Stimulated activated CD8-positive, alpha-beta memory T cell treated with anti-CD3 and anti-CD28 coated beads, Interleukin-15, amount 100 ng/mL, for 1 hour (primary cell): Measurements from ENCODE around the gene TPSD1.
"Not testable (repeated sequence)": the region's sequence is repeated elsewhere in the genome, so short reads cannot be mapped to it uniquely, and the experiment has no call there.

Source experiments
- DNase-seq: peaks from one replicate; pipeline ENCODE4 v3.0.0-alpha.2; 2020; ENCODE audit warnings: low read depth

Gene TPSD1

GRCh38 chr16:1255276-1256122 lies at the start of gene TPSD1:
TPSD1 (plus strand) TSS chr16:1256069; CDS start chr16:1256281, 212 bp downstream.
- DNase-seq, result not testable (repeated sequence)

- no peak for DNase-seq
These were observed 49.5 kb upstream of the TPSD1 start for GRCh38 chr16:1206326-1206725.

- no peak for DNase-seq
These were observed 49.1 kb upstream of the TPSD1 start for GRCh38 chr16:1206786-1207185.

- DNase-seq, result no peak
These were observed 47.5 kb upstream of the TPSD1 start for GRCh38 chr16:1208239-1208830.

GRCh38 chr16:1209081-1209480 lies 46.8 kb upstream of the TPSD1 start:
- DNase-seq, result no peak

GRCh38 chr16:1210461-1210860 lies 45.4 kb upstream of the TPSD1 start:
- no peak for DNase-seq

GRCh38 chr16:1211451-1212268 lies 44.2 kb upstream of the TPSD1 start:
- DNase-seq, result no peak

- no peak for DNase-seq
These were observed 43.2 kb upstream of the TPSD1 start for GRCh38 chr16:1212616-1213194.

GRCh38 chr16:1213231-1213630 lies 42.6 kb upstream of the TPSD1 start:
- DNase-seq, result no peak

- DNase-seq, result no peak
These were observed 42.0 kb upstream of the TPSD1 start for GRCh38 chr16:1213796-1214372.

GRCh38 chr16:1214719-1215118 lies 41.1 kb upstream of the TPSD1 start:
- DNase-seq, result no peak

- DNase-seq, result no peak
These were observed 40.1 kb upstream of the TPSD1 start for GRCh38 chr16:1215574-1216295.

- DNase-seq, result no peak
These were observed 39.6 kb upstream of the TPSD1 start for GRCh38 chr16:1216296-1216619.

GRCh38 chr16:1216681-1217400 lies 39.0 kb upstream of the TPSD1 start:
- no peak for DNase-seq

- DNase-seq, result no peak
These were observed 38.3 kb upstream of the TPSD1 start for GRCh38 chr16:1217526-1217925.

- no peak for DNase-seq
These were observed 37.6 kb upstream of the TPSD1 start for GRCh38 chr16:1218061-1218929.

GRCh38 chr16:1218930-1219611 lies 36.8 kb upstream of the TPSD1 start:
- no peak for DNase-seq

- DNase-seq, result no peak
These were observed 35.7 kb upstream of the TPSD1 start for GRCh38 chr16:1220098-1220728.
